Measurements from ENCODE around the gene ZNF202.
"Not testable (repeated sequence)": the region's sequence is repeated elsewhere in the genome, so short reads cannot be mapped to it uniquely, and the experiment has no call there.

ZNF202 gene

DNA sequence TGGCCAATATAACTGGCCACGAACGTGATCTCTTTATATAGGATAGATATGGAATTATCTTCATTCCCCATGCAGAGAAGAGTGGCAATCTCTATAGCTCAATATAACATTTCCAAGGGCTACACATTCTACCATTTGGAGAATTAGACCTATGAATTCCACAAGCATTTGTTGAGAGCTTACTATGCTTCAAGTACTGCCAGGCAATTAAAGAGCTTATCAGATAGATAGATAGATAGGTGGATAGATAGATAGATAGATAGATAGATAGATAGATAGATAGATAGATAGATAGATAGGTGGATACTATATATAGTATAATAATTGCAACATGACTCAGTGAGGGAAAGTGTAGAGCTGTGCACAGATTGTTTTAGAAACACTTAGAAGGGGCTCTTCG lies 14.4 kb upstream of the ZNF202 start:
- in situ Hi-C loops (cut with MboI; ENCODE audit: low pct_unique_long_range_greater_than_20kb, low sequenced_read_pairs, unreplicated experiment), result no loop called here
- no peak for DNase-seq (ENCODE audit: low spot score)
- TF ChIP-seq, protein P1, sequence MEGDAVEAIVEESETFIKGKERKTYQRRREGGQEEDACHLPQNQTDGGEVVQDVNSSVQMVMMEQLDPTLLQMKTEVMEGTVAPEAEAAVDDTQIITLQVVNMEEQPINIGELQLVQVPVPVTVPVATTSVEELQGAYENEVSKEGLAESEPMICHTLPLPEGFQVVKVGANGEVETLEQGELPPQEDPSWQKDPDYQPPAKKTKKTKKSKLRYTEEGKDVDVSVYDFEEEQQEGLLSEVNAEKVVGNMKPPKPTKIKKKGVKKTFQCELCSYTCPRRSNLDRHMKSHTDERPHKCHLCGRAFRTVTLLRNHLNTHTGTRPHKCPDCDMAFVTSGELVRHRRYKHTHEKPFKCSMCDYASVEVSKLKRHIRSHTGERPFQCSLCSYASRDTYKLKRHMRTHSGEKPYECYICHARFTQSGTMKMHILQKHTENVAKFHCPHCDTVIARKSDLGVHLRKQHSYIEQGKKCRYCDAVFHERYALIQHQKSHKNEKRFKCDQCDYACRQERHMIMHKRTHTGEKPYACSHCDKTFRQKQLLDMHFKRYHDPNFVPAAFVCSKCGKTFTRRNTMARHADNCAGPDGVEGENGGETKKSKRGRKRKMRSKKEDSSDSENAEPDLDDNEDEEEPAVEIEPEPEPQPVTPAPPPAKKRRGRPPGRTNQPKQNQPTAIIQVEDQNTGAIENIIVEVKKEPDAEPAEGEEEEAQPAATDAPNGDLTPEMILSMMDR (IDR thresholded peaks at IDR 0.05; ENCODE audit: extremely low read depth, insufficient read depth, missing control alignments), result no peak

DNA sequence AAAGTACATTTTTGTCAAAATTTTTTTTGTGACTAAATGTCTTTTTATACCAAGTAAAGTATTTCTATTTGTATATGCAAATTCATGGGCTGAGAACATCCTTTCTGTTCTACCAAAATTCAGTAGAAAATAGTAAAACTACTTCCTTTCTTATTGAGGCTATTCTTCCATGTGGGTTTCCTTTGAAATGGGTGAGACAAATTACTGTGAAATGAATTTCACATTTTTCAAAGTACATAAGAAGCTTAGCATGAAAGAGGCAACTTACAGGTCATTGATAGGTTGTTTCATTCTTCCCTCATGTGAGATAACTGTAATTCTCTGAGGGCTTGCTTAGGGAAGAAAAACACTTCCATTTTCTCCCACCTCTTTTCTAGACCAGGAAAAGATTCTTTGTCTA lies 13.9 kb upstream of the ZNF202 start:
- TF ChIP-seq, protein P1 (IDR thresholded peaks at IDR 0.05; ENCODE audit: extremely low read depth, insufficient read depth, missing control alignments), result no peak
- in situ Hi-C loops (cut with MboI; ENCODE audit: low pct_unique_long_range_greater_than_20kb, low sequenced_read_pairs, unreplicated experiment), result no loop called here
- DNase-seq (ENCODE audit: low spot score), result no peak

DNA sequence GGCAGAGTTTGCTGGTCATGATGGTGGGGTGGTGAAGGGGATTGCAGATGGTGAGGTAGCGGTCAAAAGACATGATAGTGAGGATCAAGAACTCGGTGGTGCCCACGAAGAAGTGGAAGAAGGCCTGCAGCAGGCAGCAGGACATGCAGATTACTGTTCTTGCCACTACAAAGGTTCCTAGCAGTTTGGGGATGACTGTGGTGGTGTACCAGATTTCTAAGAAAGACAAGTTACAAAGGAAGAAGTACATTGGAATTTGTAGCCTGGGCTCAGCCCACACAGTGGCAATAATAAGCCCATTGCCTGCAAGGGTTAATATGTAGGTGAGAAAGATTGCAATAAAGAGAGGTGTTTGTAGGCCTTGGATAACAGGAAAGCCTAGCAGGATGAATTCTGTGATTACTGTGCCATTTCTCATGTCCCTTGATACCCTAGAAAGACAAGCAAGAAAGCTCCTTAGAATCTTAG lies 12.7 kb upstream of the ZNF202 start, which contains the start of gene OR6X1:
Gene OR6X1, minus strand, starts transcription at position 418 of the 468 bp plus-strand sequence. Its CDS starts 0 bp downstream, at position 418.
- TF ChIP-seq, protein P1 (IDR thresholded peaks at IDR 0.05; ENCODE audit: extremely low read depth, insufficient read depth, missing control alignments), result no peak
- in situ Hi-C loops (cut with MboI; ENCODE audit: low pct_unique_long_range_greater_than_20kb, low sequenced_read_pairs, unreplicated experiment), result no loop called here
- no peak for DNase-seq (ENCODE audit: low spot score)

DNA sequence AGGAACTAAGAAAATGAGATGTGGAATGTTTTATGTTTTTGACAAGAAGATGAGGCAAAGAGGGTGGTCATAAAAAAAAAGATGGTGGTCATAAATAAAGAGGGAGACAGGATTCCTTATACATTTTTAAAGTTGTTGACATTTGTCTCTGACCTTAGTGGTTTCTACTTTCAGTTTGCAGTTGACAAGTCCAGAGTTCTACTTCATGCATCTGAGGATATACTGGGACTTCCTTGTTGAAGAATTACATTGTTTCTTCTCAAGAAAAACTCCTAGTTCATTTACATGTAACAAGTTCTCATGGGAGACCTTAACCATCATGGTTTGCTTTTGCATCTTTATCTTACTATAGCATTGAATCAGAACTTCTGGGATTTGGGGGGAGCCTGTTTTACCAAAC lies 11.7 kb upstream of the ZNF202 start:
- DNase-seq (ENCODE audit: low spot score), result no peak
- TF ChIP-seq, protein P1 (IDR thresholded peaks at IDR 0.05; ENCODE audit: extremely low read depth, insufficient read depth, missing control alignments), result no peak
- in situ Hi-C loops (cut with MboI; ENCODE audit: low pct_unique_long_range_greater_than_20kb, low sequenced_read_pairs, unreplicated experiment), result no loop called here

DNA sequence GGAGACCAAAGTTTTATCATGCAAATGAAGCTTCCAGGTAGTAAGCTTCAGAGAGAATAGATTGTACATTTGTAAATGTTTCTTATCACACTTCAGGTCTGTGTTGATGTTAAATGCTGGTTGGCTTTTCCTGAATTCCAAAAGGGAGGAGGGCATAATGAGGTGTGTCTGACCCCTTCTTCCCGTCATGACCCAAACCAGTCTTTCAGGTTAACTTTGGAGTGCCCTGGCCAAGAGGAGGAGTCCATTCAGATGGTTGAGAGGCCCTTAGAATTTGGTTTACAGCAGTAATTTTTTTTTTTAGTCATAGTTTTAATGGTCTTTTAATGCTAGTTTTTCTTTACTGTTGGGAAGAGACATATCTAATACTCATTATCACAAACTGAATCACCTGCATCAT lies 10.3 kb upstream of the ZNF202 start:
- in situ Hi-C loops (cut with MboI; ENCODE audit: low pct_unique_long_range_greater_than_20kb, low sequenced_read_pairs, unreplicated experiment), result no loop called here
- DNase-seq (ENCODE audit: low spot score), result no peak
- TF ChIP-seq, protein P1 (IDR thresholded peaks at IDR 0.05; ENCODE audit: extremely low read depth, insufficient read depth, missing control alignments), result no peak

DNA sequence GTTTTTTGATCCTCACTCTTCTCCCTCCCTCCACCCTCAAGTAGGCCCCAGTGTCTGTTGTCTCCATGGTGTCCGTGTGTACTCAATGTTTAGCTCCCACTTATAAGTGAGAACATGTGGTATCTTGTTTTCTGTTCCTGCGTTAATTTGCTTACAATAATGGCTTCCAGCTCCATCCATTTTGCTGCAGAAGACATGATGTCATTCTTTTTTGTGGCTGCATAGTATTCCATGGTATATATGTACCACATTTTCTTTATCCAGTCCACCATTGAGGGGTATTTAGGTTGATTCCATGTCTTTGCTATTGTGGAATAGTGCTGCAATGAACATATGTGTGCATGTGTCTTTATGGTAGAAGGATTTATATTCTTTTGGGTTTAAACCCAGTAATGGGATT lies 6.9 kb upstream of the ZNF202 start:
- in situ Hi-C loops (cut with MboI; ENCODE audit: low pct_unique_long_range_greater_than_20kb, low sequenced_read_pairs, unreplicated experiment); DNase-seq (ENCODE audit: low spot score): not testable (repeated sequence)

DNA sequence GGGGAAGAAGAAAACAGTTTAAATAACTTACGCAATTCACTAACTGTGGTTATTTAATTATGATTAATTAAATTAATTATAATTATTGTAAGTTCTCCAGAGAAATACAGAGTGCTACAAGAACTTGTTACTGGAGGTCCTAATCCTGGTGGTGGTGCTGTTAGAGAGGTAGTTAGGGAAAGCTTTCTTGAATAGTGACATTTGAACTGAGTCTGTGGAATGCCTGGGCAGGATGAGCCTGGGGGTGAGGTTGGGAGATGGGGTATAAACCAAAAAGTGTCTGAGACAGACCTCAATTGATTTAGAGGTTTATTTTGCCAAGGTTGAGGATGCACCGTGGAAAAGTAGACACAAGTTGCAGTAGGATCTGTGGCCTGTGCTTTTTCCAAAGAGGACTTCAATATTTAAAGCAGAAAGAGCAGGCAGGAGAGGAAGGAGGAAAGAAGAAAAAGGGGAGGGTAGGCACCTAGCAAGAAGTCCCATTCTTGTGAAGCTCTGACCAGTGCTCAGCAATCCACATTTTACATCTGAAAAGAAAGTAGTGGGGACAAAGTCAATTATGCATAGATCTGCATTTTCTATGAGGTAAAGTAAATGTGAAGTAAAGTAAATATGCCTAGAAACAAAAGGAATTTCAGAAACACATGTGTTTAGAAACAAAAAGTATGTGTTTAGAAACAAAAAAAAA lies 4.4 kb upstream of the ZNF202 start:
- DNase-seq (ENCODE audit: low spot score), result no peak
- TF ChIP-seq, protein P1 (IDR thresholded peaks at IDR 0.05; ENCODE audit: extremely low read depth, insufficient read depth, missing control alignments), result no peak
- in situ Hi-C loops (cut with MboI; ENCODE audit: low pct_unique_long_range_greater_than_20kb, low sequenced_read_pairs, unreplicated experiment), result no loop called here
